ENCODE results near the gene MT1F.

GRCh38 chr16:56631197-56631596 is 26.6 kb upstream of the MT1F start:
- TF ChIP-seq CTCF (IDR thresholded peaks at IDR 0.05) (no peak), POLR2A (IDR thresholded peaks at IDR 0.05) (no peak)
